Keratinocyte (primary cell): Measurements from ENCODE around the gene NRF1.
"Not testable (repeated sequence)": the region's sequence is repeated elsewhere in the genome, so short reads cannot be mapped to it uniquely, and the experiment has no call there.

Experiments
- CTCF ChIP-seq, 3 experiments: IDR thresholded peaks in 1 of 3; conservative IDR thresholded peaks in 1 of 3; optimal IDR thresholded peaks in 1 of 3; 2 replicates in 2 of 3; 3 replicates in 1 of 3; pipeline versions ENCODE3 to v1.5.1; 2011; ENCODE audit warnings: low read length in 3 of 3, mild to moderate bottlenecking in 3 of 3, moderate library complexity in 2 of 3, control low read depth in 1 of 3, inconsistent platforms in 1 of 3; ENCODE audit not compliant: insufficient read depth in 2 of 3; ENCODE audit errors: extremely low read depth in 1 of 3
- EZH2 ChIP-seq: IDR thresholded peaks from one replicate; pipeline ENCODE4 v1.6.1; 2012; ENCODE audit warnings: inconsistent platforms, mild to moderate bottlenecking, low read length, moderate library complexity

DNA sequence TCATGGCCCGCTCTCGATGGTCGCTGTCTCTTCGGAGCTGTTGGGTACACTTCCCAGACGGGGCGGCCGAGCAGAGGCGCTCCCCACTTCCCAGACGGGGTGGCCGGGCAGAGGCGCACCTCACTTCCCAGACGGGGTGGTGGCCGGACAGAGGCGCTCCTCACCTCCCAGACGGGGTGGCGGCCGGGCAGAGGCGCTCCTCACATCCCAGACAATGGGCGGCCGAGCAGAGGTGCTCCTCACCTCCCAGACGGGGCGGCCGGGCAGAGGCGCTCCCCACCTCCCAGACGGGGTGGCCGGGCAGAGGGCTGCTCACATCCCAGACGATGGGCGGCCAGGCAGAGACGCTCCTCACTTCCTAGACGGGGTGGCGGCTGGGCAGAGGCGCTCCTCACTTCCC lies 51.7 kb downstream of the NRF1 start:
- not testable (repeated sequence) for TF ChIP-seq EZH2; CTCF (optimal IDR thresholded peaks at IDR 0.05 in 1 of 3, IDR thresholded peaks at IDR 0.05 in 1 of 3, conservative IDR thresholded peaks at IDR 0.05 in 1 of 3; ENCODE audit: extremely low read depth in 1 of 3, insufficient read depth in 2 of 3, low read length in 3 of 3)
